Measurements from ENCODE around the gene TMEM255B. TPM values are rescaled to one million over a fixed set of nuclear protein-coding genes. Genes with fewer than 3 reads are reported as not detected.
"Not testable (repeated sequence)": the region's sequence is repeated elsewhere in the genome, so short reads cannot be mapped to it uniquely, and the experiment has no call there.

TMEM255B gene
- total RNA-seq, 1 donor from 2014 or later: 8.4 TPM

- Histone ChIP-seq H3K36me3 (ENCODE audit: insufficient read depth, low read length) (peaks cover 7% of the 10 kb centered on the region), H3K4me1 (ENCODE audit: insufficient read depth, low read length) (peaks cover 14% of the 10 kb centered on the region), H2AFZ (ENCODE audit: low read depth, low read length) (no peak overlapping the region), H3K9me3 (ENCODE audit: insufficient read depth, low read depth, low read length) (no peaks in the 10 kb centered on the region), H3K4me3 (ENCODE audit: insufficient read depth, low read depth, low read length) (no peak overlapping the region), H3K79me2 (ENCODE audit: insufficient read depth, low read length) (no peaks in the 10 kb centered on the region), H3K4me2 (ENCODE audit: low read length) (no peak overlapping the region), H3K9ac (ENCODE audit: low read length) (no peak overlapping the region), H3K27me3 (ENCODE audit: insufficient read depth, low read length) (no peaks in the 10 kb centered on the region), H4K20me1 (ENCODE audit: insufficient read depth, low read length) (peaks cover 14% of the 10 kb centered on the region), H3K27ac (ENCODE audit: low read depth, low read length) (no peak overlapping the region)
- no peaks in the 10 kb centered on the region for H3K27me3 Mint-ChIP-seq (ENCODE audit: low read depth, unreplicated experiment)
- no peaks in the 10 kb centered on the region for H3K9me3 Mint-ChIP-seq (ENCODE audit: unreplicated experiment)
- TF ChIP-seq CTCF (IDR thresholded peaks at IDR 0.05; ENCODE audit: insufficient read depth, low read depth, low read length) (no peak), EZH2 (IDR thresholded peaks at IDR 0.05; ENCODE audit: insufficient read depth, low read length) (no peak)
- no peak overlapping the region for H3K4me3 Mint-ChIP-seq (ENCODE audit: unreplicated experiment)
- peaks cover 14% of the 10 kb centered on the region for H3K4me1 Mint-ChIP-seq (ENCODE audit: low read depth, unreplicated experiment)
- FAIRE-seq: no peak
- H3K36me3 Mint-ChIP-seq (ENCODE audit: low read depth, unreplicated experiment): peaks cover 11% of the 10 kb centered on the region
- H3K27ac Mint-ChIP-seq (ENCODE audit: unreplicated experiment): no peak overlapping the region
- DNase-seq (ENCODE audit: low read depth): no peak
Observed at GRCh38 chr13:113833111-113833830, 74.2 kb downstream of the TMEM255B start.

- Mint-ChIP-seq H3K36me3 (ENCODE audit: low read depth, unreplicated experiment) (peaks cover 10% of the 10 kb centered on the region), H3K4me1 (ENCODE audit: low read depth, unreplicated experiment) (peaks cover 14% of the 10 kb centered on the region)
- not testable (repeated sequence) for H3K27ac Mint-ChIP-seq (ENCODE audit: unreplicated experiment); DNase-seq (ENCODE audit: low read depth); H3K9me3 Mint-ChIP-seq (ENCODE audit: unreplicated experiment); H2AFZ ChIP-seq (ENCODE audit: low read depth, low read length); H3K79me2 ChIP-seq (ENCODE audit: insufficient read depth, low read length); H3K27me3 Mint-ChIP-seq (ENCODE audit: low read depth, unreplicated experiment); H3K4me2 ChIP-seq (ENCODE audit: low read length); H3K4me3 ChIP-seq (ENCODE audit: insufficient read depth, low read depth, low read length); FAIRE-seq; H3K9me3 ChIP-seq (ENCODE audit: insufficient read depth, low read depth, low read length); H3K9ac ChIP-seq (ENCODE audit: low read length); H3K27me3 ChIP-seq (ENCODE audit: insufficient read depth, low read length); H3K4me3 Mint-ChIP-seq (ENCODE audit: unreplicated experiment); H3K36me3 ChIP-seq (ENCODE audit: insufficient read depth, low read length); H3K27ac ChIP-seq (ENCODE audit: low read depth, low read length)
- Histone ChIP-seq H4K20me1 (ENCODE audit: insufficient read depth, low read length) (peaks cover 10% of the 10 kb centered on the region), H3K4me1 (ENCODE audit: insufficient read depth, low read length) (peaks cover 22% of the 10 kb centered on the region)
Observed at GRCh38 chr13:113834006-113834405, 75.0 kb downstream of the TMEM255B start.

- peaks cover 14% of the 10 kb centered on the region for H3K4me1 Mint-ChIP-seq (ENCODE audit: low read depth, unreplicated experiment)
- Histone ChIP-seq H3K79me2 (ENCODE audit: insufficient read depth, low read length) (peaks cover 10% of the 10 kb centered on the region), H3K9me3 (ENCODE audit: insufficient read depth, low read depth, low read length) (no peaks in the 10 kb centered on the region), H2AFZ (ENCODE audit: low read depth, low read length) (no peak overlapping the region), H3K9ac (ENCODE audit: low read length) (no peak overlapping the region), H3K27ac (ENCODE audit: low read depth, low read length) (no peak overlapping the region), H3K36me3 (ENCODE audit: insufficient read depth, low read length) (peaks cover 7% of the 10 kb centered on the region), H3K4me3 (ENCODE audit: insufficient read depth, low read depth, low read length) (no peak overlapping the region), H3K4me1 (ENCODE audit: insufficient read depth, low read length) (peaks cover 28% of the 10 kb centered on the region), H4K20me1 (ENCODE audit: insufficient read depth, low read length) (peaks cover 5% of the 10 kb centered on the region), H3K27me3 (ENCODE audit: insufficient read depth, low read length) (no peaks in the 10 kb centered on the region), H3K4me2 (ENCODE audit: low read length) (no peak overlapping the region)
- no peak overlapping the region for H3K27ac Mint-ChIP-seq (ENCODE audit: unreplicated experiment)
- H3K27me3 Mint-ChIP-seq (ENCODE audit: low read depth, unreplicated experiment): no peaks in the 10 kb centered on the region
- H3K36me3 Mint-ChIP-seq (ENCODE audit: low read depth, unreplicated experiment): peaks cover 10% of the 10 kb centered on the region
- DNase-seq (ENCODE audit: low read depth) (no peak), FAIRE-seq (no peak)
- TF ChIP-seq CTCF (IDR thresholded peaks at IDR 0.05; ENCODE audit: insufficient read depth, low read depth, low read length): no peak
- TF ChIP-seq EZH2 (IDR thresholded peaks at IDR 0.05; ENCODE audit: insufficient read depth, low read length): no peak
- no peak overlapping the region for H3K4me3 Mint-ChIP-seq (ENCODE audit: unreplicated experiment)
- no peaks in the 10 kb centered on the region for H3K9me3 Mint-ChIP-seq (ENCODE audit: unreplicated experiment)
Observed at GRCh38 chr13:113834496-113835200, 75.6 kb downstream of the TMEM255B start.
